HG03064 (cell line): Measurements from ENCODE around the gene ATE1.
"Not testable (repeated sequence)": the region's sequence is repeated elsewhere in the genome, so short reads cannot be mapped to it uniquely, and the experiment has no call there.

Source experiments
- ATAC-seq: cut with Tn5 transposase; IDR thresholded peaks from one replicate; pipeline ENCODE4 v1.9.1; 2021; ENCODE audit warnings: low read depth; ENCODE audit not compliant: unreplicated experiment

The ATE1 gene

GRCh38 chr10:121930268-121931085 is 2.6 kb upstream of the ATE1 start:
- ATAC-seq, result not testable (repeated sequence)

DNA sequence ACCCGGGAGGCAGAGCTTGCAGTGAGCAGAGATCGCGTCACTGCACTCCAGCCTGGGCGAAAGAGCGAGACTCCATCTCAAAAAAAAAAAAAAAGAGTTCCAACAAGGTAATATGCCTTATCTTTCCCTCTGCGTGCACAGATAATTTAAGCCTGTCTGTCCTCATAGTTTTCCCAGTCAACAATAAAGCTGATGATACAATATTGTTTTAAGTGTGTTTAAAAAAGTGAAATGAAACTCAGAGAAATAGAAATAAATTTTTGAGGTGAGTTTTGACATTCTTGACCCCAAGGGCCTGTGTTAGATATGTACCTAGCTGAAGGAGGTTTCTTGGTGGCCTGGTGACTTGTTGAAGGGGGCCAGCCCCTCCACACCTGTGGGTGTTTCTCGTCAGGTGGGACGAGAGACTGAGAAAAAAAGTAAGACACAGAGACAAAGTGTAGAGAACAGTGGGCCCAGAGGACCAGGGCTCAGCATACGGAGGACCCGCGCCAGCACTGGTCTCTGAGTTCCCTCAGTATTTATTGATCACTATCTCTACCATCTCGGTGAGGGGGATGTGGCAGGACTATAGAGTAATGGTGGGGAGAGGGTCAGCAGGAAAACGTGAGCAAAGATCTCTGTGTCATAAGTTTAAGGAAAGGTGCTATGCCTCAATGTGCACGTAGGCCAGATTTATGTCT is 1.9 kb upstream of the ATE1 start:
- not testable (repeated sequence) for ATAC-seq

GRCh38 chr10:121928528-121928884 is 675 bp upstream of the ATE1 start:
- ATAC-seq, result no peak

- peak; percentile 38 for ATAC-seq
Measured at GRCh38 chr10:121927318-121927840, 452 bp downstream of the ATE1 start.

DNA sequence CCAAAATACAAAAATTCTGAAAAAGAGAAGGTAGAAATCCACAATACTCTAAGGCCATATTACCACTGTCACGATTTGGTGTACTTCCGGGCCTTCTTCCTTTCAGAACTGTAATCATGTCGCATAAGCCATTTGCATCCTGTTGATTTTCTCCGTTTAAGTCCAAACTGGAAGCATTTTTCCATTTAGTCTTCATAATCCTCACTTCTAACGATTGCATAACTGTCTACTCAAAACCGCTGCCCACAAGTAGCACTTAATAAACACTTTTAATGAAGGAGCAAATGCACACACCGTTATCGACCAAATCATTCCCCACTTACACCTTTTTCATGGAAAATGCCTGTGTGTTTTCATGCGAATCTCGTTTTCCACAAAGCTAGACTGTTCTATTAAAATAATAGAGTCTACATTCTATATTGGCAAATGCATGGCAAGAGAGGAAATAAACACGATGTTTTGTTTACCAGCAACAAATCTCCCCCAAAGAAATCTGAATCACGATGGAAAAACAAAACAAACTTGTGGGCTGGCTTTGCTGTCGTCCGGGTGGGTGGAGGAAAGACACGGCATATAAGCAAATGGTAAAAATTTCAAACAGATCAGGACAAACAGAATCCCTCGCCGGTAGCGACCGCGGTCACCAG is 1.0 kb downstream of the ATE1 start:
- ATAC-seq, result peak; percentile 2

- no peak for ATAC-seq
Measured at GRCh38 chr10:121926157-121926556, 1.7 kb downstream of the ATE1 start.

GRCh38 chr10:121921238-121921931 is 6.4 kb downstream of the ATE1 start:
- no peak for ATAC-seq

GRCh38 chr10:121919666-121920065 is 8.2 kb downstream of the ATE1 start:
- ATAC-seq, result no peak

- ATAC-seq, result not testable (repeated sequence)
Measured at GRCh38 chr10:121918800-121919199, 9.0 kb downstream of the ATE1 start.

DNA sequence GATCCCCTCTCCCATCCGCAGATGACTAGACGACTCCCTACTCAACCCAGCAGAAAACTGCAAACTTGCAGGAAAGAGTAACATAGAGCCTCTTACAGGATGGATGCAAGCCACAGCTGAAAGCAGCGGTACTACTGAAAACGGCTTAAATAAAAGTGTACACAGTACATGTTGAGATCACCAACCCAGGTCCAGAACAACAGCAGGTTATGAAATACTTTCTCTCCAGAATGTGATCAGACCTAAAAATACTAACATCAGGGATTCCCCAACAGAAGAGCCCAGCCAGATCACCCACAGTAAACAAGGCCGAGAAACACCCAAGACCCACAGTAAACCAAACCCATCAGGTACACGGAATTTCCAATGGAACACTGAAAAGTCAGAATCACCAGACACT is 13.2 kb downstream of the ATE1 start:
- no peak for ATAC-seq

- ATAC-seq, result no peak
Measured at GRCh38 chr10:121911421-121911697, 16.5 kb downstream of the ATE1 start.

GRCh38 chr10:121910673-121911420 is 17.0 kb downstream of the ATE1 start:
- no peak for ATAC-seq

DNA sequence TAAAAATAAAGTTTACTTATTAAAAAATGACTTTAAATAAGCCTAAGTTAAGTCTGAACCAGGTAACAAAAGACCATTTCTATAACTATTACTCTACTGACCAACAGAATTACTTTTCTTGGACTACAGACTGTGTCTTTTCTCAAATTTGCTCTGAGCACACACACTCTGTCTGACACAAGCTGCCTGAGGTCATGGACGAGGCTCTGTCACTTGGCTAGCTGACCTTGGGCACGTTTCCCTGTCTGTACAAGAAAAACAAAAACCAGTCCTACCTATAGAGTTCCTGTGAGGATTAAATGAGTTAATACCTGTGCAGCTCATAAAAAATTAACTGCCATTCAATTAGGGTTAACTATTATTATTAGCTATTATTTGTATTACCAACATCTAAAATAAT is 22.9 kb downstream of the ATE1 start:
- ATAC-seq, result no peak

DNA sequence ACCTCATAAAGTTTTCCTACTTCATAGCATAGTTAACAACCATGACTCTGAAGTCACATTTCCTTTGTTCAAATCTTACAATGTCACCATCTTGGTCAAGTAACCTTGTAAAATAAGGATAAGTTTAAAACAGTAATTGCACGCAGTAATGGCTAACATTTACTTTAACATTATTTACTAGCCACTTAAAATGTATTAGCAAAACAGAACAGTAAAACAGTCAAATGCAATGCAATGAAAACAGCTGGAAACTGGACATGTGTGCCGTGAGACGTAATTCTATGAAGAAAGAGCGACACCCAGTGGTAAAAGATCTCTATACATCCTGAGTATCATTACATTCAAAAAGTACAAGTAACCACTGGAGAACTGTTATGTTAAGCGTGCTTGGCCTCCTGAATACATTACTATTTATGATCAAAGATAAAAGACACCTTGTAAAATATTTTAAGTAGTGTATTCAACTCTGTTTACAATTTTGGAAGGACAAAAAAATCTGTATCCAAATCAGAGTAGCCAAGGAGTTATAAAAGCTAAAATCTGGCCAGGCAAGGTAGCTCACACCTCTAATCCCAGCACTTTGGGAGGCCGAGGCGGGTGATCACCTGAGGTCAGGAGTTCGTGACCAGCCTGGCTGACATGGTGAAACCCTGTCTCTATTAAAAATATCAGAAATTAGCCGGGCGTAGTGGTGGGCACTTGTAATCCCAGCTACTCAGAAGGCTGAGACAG is 27.2 kb downstream of the ATE1 start:
- peak; percentile 76 for ATAC-seq

- no peak for ATAC-seq
Measured at GRCh38 chr10:121899727-121900126, 28.1 kb downstream of the ATE1 start.

GRCh38 chr10:121891103-121891502 is 36.7 kb downstream of the ATE1 start:
- no peak for ATAC-seq

- no peak for ATAC-seq
Measured at GRCh38 chr10:121889212-121889611, 38.6 kb downstream of the ATE1 start.

DNA sequence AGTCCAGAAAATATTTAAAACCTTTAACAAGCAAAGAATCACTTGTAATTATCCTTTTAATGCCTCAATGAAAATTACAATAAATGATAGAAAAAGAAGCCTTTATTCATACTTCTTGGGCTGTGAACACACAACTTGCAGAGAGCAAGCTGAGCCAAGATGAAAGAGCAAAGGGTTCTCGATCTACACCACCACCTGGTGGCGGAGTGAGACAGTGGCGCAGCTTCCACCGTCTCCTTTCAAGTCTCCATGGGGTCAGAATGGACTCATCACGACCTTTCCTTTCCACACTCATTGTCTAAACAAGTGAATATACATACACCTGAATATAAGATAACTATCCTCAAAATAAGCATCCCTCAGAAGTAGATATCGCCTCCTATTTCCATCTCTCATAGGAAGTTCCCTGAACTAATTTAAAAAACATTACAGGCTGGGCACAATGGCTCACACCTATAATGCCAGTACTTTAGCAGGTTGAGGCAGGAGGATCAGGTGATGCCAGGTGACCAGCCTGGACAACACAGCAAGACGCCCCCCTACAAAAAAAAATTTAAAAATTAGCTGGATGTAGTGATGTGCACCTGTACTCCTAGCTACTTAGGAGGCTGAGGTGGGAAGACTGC is 40.7 kb downstream of the ATE1 start:
- ATAC-seq, result peak; percentile 70

DNA sequence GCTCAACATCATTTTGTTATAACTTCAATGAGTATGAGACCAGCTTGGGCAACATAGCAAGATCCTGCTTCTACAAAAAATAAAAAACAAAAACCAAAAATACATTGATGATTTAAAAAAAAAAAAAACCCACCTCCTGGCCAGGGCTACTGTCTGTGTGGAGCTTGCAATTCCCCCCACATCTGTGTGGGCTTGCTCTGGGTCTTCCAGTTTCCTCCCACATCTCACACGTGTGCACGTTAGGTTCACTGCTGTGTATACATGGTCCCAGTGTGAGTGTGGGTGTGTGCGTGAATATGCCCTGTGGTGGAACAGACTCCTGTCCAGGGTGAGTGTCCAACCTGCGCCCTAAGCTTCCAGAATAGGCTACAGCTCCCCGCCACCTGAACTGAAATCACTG is 41.6 kb downstream of the ATE1 start:
- no peak for ATAC-seq
